ENCODE results near the gene RASAL2.

RASAL2 gene

GRCh38 chr1:178407655-178408054 is 313.8 kb downstream of the RASAL2 start:
- DNase-seq = no peak

DNA sequence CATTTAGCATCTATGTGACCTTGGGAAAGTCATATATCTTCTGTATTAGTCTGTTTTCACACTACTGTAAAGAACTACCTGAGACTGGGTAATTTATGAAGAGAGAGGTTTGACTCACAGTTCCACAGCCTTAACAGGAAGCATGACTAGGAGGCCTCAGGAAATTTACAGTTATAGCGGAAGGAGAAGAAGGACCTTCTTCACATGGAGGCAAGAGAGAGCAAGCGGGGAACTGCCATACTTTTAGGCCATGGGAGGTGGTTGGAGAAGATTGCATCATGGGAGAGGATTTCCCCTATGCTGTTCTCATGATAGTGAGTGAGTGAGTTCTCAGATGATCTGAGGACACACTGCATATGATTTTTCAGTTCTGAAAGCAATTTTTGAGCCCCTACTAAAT is 315.0 kb downstream of the RASAL2 start:
- no peak for DNase-seq

- DNase-seq = no peak
These were observed 315.6 kb downstream of the RASAL2 start for GRCh38 chr1:178409541-178409940.

GRCh38 chr1:178411756-178412399 is 318.0 kb downstream of the RASAL2 start:
- no peak for DNase-seq

- DNase-seq = no peak
These were observed 318.5 kb downstream of the RASAL2 start for GRCh38 chr1:178412400-178412770.

DNA sequence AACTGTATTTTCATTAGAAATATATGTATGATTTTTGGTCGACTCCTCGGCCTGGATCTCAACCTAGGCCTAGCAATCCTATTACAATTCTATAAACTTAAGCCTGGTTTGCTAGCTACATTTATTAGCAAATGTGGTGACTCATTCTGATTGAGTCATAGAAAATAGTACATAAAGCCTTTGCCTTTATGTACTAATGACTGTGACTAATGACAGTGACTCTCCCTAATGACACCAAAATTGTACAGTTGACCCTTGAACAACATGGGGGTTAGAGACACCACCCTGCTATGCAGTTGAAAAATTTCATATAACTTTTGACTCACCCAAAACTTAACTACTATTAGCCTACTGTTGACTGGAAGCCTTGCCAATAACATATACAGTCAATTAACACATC is 324.0 kb downstream of the RASAL2 start:
- DNase-seq = no peak

DNA sequence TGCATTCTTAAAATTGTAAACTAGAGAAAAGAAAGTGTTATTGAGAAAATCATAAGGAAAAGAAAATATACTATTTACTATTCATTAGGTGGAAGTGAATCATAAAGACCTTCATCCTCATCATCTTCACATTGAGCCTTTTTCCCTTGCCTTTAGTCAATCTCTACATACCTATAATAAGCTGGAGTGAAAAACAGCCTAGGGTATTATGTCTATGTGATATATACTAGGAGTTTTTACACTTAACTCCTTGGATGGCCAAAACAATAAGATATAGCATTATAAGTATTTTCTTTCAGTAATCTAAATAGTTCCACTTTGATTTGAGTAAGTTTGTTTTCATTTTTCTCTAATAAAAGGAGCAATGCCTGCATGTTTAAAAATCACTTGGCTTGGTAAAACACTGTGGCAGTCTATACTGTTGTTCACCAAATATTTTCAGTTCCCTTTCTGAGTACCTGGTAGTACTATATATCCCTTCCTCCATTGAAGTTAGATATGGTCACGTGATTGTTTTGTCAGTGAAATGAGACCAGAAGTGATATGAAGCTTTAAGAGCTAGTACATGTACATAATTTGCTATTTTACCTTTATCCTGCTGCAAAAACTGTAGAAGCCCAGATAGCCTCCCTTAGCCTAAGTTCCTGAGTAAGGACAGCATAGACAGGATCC is 324.5 kb downstream of the RASAL2 start:
- no peak for DNase-seq

GRCh38 chr1:178434360-178434759 is 340.5 kb downstream of the RASAL2 start:
- no peak for DNase-seq

- no peak for DNase-seq
These were observed 341.1 kb downstream of the RASAL2 start for GRCh38 chr1:178434899-178435435.

DNA sequence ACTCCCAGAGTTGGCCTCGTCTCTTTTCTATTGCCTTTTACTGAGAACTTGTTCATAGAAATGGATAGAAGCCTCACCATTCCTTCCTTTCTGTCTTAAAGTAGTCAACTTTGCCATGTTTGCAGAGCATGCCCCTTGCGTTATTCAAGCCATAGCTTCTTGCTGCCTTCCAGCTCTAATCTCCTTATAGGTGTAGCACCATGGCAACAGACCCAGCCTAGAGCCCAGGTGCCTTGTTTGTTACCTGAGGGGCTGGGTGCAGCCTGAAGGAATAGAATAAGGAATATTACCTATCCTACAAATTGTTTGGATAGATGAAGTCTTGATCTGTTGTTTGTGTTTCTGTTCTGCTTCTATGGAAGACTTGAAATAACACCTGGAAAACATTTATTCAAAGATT is 343.0 kb downstream of the RASAL2 start:
- DNase-seq = no peak

GRCh38 chr1:178438432-178438831 is 344.5 kb downstream of the RASAL2 start:
- DNase-seq = no peak

GRCh38 chr1:178442925-178443324 is 349.0 kb downstream of the RASAL2 start:
- no peak for DNase-seq

DNA sequence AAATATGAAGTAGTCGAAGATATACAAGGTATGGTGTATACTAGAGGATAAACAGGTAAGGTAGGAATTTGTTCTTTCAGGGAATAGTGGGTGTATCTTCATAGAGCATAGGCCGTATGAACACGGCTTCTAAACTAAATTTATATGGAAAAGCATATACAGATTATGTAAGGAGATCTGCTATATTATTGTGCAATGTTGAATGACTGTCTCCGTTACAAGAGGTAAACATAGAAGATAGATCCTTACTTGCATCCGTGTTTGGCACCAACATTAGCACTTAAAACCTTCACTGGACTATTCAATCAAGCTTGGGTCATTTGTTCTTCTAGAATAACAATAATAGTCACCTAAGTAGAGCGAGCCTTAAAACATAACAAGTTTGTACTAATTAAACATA is 357.0 kb downstream of the RASAL2 start:
- no peak for DNase-seq

- no peak for DNase-seq
These were observed 357.6 kb downstream of the RASAL2 start for GRCh38 chr1:178451529-178451928.

DNA sequence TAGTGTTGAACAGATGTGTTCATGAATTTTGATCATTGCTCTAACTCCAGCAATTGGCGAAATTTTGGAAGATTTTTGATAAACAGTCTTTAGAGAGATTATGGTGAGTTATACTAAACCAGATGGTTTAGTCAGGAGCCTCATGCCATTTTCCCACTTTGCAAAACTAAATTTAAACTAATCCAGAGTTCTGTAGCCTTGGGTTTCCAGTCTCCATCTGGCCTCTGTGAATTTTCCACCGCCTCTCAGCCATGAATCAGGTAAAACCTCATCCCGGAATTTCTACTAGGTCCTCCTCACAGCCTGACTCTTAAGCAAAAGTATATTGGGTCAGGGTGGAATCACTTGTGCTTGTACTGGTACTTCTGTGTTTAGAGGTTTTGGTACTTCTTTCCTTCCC is 358.1 kb downstream of the RASAL2 start:
- no peak for DNase-seq

GRCh38 chr1:178456472-178456871 is 362.6 kb downstream of the RASAL2 start:
- DNase-seq = no peak

DNA sequence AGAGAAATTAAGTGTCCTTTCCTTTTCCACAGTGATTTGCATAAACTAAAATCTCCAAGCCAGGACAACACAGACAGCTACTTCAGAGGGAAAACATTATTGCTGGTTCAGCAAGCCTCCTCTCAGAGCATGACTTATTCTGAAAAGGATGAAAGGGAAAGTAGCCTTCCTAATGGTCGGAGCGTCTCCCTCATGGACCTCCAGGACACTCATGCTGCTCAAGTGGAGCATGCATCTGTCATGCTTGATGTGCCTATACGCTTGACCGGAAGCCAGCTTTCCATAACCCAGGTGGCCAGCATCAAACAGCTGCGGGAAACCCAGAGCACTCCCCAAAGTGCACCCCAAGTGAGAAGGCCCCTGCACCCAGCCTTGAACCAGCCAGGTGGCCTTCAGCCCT is 363.7 kb downstream of the RASAL2 start:
- no peak for DNase-seq

- DNase-seq = no peak
These were observed 364.3 kb downstream of the RASAL2 start for GRCh38 chr1:178458203-178458602.

GRCh38 chr1:178461104-178461503 is 367.2 kb downstream of the RASAL2 start:
- no peak for DNase-seq

DNA sequence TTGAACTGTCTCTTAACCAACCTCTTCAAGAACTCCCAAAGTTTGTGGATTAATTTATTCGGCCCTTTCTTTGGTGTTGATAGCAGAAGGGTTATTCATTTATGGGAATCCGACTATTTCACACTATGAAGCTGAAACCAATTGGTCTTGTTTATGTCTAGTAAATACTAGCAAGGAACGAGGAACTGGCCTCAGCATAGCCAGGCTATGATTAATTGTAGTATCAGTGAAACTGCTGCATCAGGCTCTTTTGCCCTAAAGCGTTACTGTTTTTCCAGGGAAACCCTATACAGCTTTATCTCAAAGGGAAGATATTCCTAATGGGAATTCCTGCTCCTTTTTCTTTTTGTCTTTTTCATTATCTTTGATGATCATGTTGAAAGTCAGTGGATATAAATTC is 367.8 kb downstream of the RASAL2 start:
- no peak for DNase-seq

GRCh38 chr1:178464141-178464540 is 370.2 kb downstream of the RASAL2 start:
- DNase-seq = no peak

- no peak for DNase-seq
These were observed 370.7 kb downstream of the RASAL2 start for GRCh38 chr1:178464566-178464965.

DNA sequence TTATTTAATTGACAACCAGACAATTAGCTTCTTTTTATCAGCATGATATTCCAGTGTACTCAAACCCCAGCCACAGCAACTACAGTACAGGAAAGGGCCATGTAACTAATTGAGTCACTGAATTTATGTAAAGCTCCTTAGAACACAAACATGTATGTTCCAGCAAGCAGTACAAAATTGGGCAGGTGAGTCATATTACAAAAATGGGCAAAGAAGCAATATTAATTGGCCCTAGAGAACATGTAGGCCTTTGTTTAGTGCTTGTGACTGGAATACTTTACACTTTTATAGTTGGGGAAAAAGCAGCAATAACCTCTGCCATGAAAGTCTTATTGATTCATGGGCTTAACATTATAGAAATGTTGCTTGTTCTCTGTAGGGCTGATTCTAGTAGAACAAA is 371.1 kb downstream of the RASAL2 start:
- DNase-seq = no peak

DNA sequence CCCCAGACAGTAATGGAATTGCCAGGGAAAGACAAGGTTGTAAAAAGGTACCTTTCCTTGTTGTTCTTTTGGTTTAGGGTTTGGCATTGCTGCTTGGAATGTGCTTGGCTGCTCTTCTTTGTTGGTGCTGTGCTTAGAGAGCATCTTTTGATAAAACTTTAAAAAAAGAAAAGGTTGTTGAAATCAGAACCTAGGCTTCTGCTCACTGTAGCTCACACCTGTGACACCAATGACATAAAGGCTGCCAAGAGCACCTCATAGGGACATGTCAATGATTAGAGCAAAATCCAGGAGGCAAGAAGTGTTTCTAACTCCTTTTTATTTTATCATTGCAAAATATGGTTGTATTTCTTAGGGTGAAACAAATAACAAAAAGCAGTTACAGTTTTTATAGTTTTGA is 373.9 kb downstream of the RASAL2 start:
- no peak for DNase-seq
